Measurements from ENCODE around the gene ARHGEF28. TPM values are rescaled to one million over a fixed set of nuclear protein-coding genes. Genes with fewer than 3 reads are reported as not detected.

ARHGEF28 gene
- total and polyA plus RNA-seq, 2 of the 4 experiments (the other 2 are of a cell fraction) = 3.6 to 16.0 TPM

GRCh38 chr5:73974871-73975360, 348.9 kb downstream of the ARHGEF28 start:
- H2BK5ac ChIP-seq (ENCODE audit: low read depth, low read length, poor library complexity, severe bottlenecking) = no peak overlapping the region
- WGBS, 2 experiments (ENCODE audit: extremely low coverage in 2 of 2, insufficient read length in 1 of 2) = 0% methylated on average over 1 of the region's 4 CpGs; no CpG with 5 or more reads in 1 of the 2 experiments
- H3K23ac ChIP-seq (ENCODE audit: low read depth, low read length) = no peak overlapping the region
- H3K14ac ChIP-seq (replicated peaks; ENCODE audit: low read depth, low read length) = no peak overlapping the region
- H4K8ac ChIP-seq (ENCODE audit: low read depth in 2 of 2, low read length in 2 of 2) = no peak overlapping the region
- DNase-seq (no peak), ATAC-seq (ENCODE audit: low read depth) (no peak)
- H3K56ac ChIP-seq (ENCODE audit: extremely low read depth, insufficient read depth, low read length) = no peak overlapping the region
- H3K9me1 ChIP-seq (ENCODE audit: insufficient read depth, low read length) = no peaks in the 10 kb centered on the region
- H2BK120ac ChIP-seq (ENCODE audit: low read depth, low read length) = no peak overlapping the region
- H3K4me1 ChIP-seq (ENCODE audit: control insufficient read depth, insufficient read depth, low read length) = no peaks in the 10 kb centered on the region
- no peak overlapping the region for H3K9ac ChIP-seq (ENCODE audit: low read depth, low read length)
- no peak overlapping the region for H2BK20ac ChIP-seq (ENCODE audit: low read depth, low read length)
- no peaks in the 10 kb centered on the region for H3K79me1 ChIP-seq (ENCODE audit: low read depth in 1 of 2, low read length in 2 of 2)
- POLR2A ChIA-PET (ENCODE audit: unreplicated experiment) = no interaction called here
- no TSS peak for BruUV-seq (replicated peaks)
- TF ChIP-seq, protein P1, sequence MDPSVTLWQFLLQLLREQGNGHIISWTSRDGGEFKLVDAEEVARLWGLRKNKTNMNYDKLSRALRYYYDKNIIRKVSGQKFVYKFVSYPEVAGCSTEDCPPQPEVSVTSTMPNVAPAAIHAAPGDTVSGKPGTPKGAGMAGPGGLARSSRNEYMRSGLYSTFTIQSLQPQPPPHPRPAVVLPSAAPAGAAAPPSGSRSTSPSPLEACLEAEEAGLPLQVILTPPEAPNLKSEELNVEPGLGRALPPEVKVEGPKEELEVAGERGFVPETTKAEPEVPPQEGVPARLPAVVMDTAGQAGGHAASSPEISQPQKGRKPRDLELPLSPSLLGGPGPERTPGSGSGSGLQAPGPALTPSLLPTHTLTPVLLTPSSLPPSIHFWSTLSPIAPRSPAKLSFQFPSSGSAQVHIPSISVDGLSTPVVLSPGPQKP (IDR thresholded peaks at IDR 0.05; ENCODE audit: borderline replicate concordance, low read depth, low read length) = no peak
- 0 out of 2 replicates have a peak, but pooled peaks have one; percentile 13 for TF ChIP-seq CEBPB (IDR thresholded peaks at IDR 0.05; ENCODE audit: low read depth, low read length)
- no peak overlapping the region for H3K18ac ChIP-seq (ENCODE audit: low read depth, low read length)
- no peak overlapping the region for H4K91ac ChIP-seq (ENCODE audit: insufficient read depth, low read depth, low read length)
- no peak overlapping the region for H3K27ac ChIP-seq (ENCODE audit: insufficient read depth, low read length)
- H2AK9ac ChIP-seq (replicated peaks; ENCODE audit: low read depth, low read length, poor library complexity) = no peak overlapping the region
- in situ Hi-C loops (cut with MboI; ENCODE audit: low sequenced_read_pairs) (no loop called here), dilution Hi-C loops (cut with HindIII; ENCODE audit: low sequenced_read_pairs, unreplicated experiment) (no loop called here), intact Hi-C loops (cut with micrococcal nuclease) (no loop called here)
- no peak overlapping the region for H3K4me2 ChIP-seq (ENCODE audit: low read depth, low read length)
- H3K4me3 ChIP-seq (ENCODE audit: insufficient read depth, low read depth, low read length) = no peak overlapping the region
- no peaks in the 10 kb centered on the region; the same call in 1 of the 2 replicates for H3K9me3 ChIP-seq (ENCODE audit: control insufficient read depth, insufficient read depth, low read length)
- no peaks in the 10 kb centered on the region for H4K20me1 ChIP-seq (ENCODE audit: insufficient read depth, low read length)
- H2BK15ac ChIP-seq (ENCODE audit: low read depth, low read length) = no peak overlapping the region
- CTCF ChIA-PET = interaction anchor here (0.6 kb wide), 1 partner anchor 369 kb away, joined by 3 read pairs; no protein-coding TSS in a partner anchor
- no peak overlapping the region for H3K4ac ChIP-seq (ENCODE audit: low read depth, low read length)
- H3K27me3 ChIP-seq (ENCODE audit: control insufficient read depth, insufficient read depth, low read length) = peaks cover 31% of the 10 kb centered on the region
- H3K36me3 ChIP-seq (ENCODE audit: control insufficient read depth, insufficient read depth, low read length) = no peaks in the 10 kb centered on the region
- no peak overlapping the region for H4K5ac ChIP-seq (ENCODE audit: low read depth, low read length)
- no peak overlapping the region for H2AFZ ChIP-seq (replicated peaks; ENCODE audit: low read length, poor library complexity)
- no peak overlapping the region for H2AK5ac ChIP-seq (ENCODE audit: low read depth, low read length)
